ENCODE data around the gene NDN.

NDN gene

GRCh38 chr15:23687143-23687470 lies at the start of gene NDN:
NDN (minus strand) TSS chr15:23687305; CDS start chr15:23687217, 88 bp downstream.
- DNase-seq, result no peak

GRCh38 chr15:23736033-23736673 lies 49.0 kb upstream of the NDN start:
- no peak for DNase-seq

- DNase-seq, result no peak
These were observed 47.8 kb upstream of the NDN start for GRCh38 chr15:23734862-23735261.

GRCh38 chr15:23713874-23714656 lies 27.0 kb upstream of the NDN start:
- DNase-seq, result peak; percentile 0

- DNase-seq, result no peak
These were observed 21.2 kb upstream of the NDN start for GRCh38 chr15:23708332-23708731.

GRCh38 chr15:23695282-23695681 lies 8.2 kb upstream of the NDN start:
- no peak for DNase-seq

- no peak for DNase-seq
These were observed 7.5 kb upstream of the NDN start for GRCh38 chr15:23694592-23694991.

GRCh38 chr15:23690450-23690852 lies 3.3 kb upstream of the NDN start:
- DNase-seq, result no peak

GRCh38 chr15:23690015-23690414 lies 2.9 kb upstream of the NDN start:
- no peak for DNase-seq

- no peak for DNase-seq
These were observed 501 bp downstream of the NDN start for GRCh38 chr15:23686466-23687142.

GRCh38 chr15:23671481-23671880 lies 15.6 kb downstream of the NDN start:
- no peak for DNase-seq

GRCh38 chr15:23670970-23671369 lies 16.1 kb downstream of the NDN start:
- DNase-seq, result no peak

- no peak for DNase-seq
These were observed 23.9 kb downstream of the NDN start for GRCh38 chr15:23663232-23663631.

GRCh38 chr15:23648920-23649515 lies 38.1 kb downstream of the NDN start:
- no peak for DNase-seq

- no peak for DNase-seq
These were observed 39.4 kb downstream of the NDN start, which contains the start of gene MAGEL2 for GRCh38 chr15:23647421-23648370. MAGEL2 (minus strand) TSS chr15:23647867; CDS start chr15:23647742, 125 bp downstream.

GRCh38 chr15:23647001-23647295 lies 40.2 kb downstream of the NDN start:
- DNase-seq, result no peak

GRCh38 chr15:23646165-23647000 lies 40.7 kb downstream of the NDN start:
- no peak for DNase-seq

GRCh38 chr15:23645371-23646164 lies 41.5 kb downstream of the NDN start:
- no peak for DNase-seq

GRCh38 chr15:23644829-23645228 lies 42.3 kb downstream of the NDN start:
- DNase-seq, result no peak

- peak; percentile 6 for DNase-seq
These were observed 44.6 kb downstream of the NDN start for GRCh38 chr15:23642413-23643044.
